Lower leg skin (tissue), 3 donors: ENCODE measurements around the gene SLC35F5.
"Not testable (repeated sequence)": the region's sequence is repeated elsewhere in the genome, so short reads cannot be mapped to it uniquely, and the experiment has no call there.

ENCODE experiments used
- CTCF ChIP-seq, 3 donors: fragments of 450-650 bp; IDR thresholded peaks; one replicate each; pipeline ENCODE4 v1.5.1; 2016; ENCODE audit warnings: antibody characterized with exemption in 3 of 3, mild to moderate bottlenecking in 3 of 3, moderate library complexity in 2 of 3
- POLR2A ChIP-seq, 2 donors: fragments of 450-650 bp; IDR thresholded peaks; one replicate each; pipeline ENCODE4 v1.6.1; 2016 to 2017; ENCODE audit warnings: antibody characterized with exemption in 2 of 2, mild to moderate bottlenecking in 1 of 2, moderate library complexity in 1 of 2

GRCh38 chr2:113663285-113664060, 93.0 kb downstream of the SLC35F5 start:
- not testable (repeated sequence) for TF ChIP-seq CTCF, POLR2A (IDR thresholded peaks at IDR 0.05)
